ENCODE data around the gene HOXA6. TPM values are rescaled to one million over a fixed set of nuclear protein-coding genes. Genes with fewer than 3 reads are reported as not detected.

The HOXA6 gene
- total and polyA plus RNA-seq, 4 donors: 0.23 TPM; not detected in 3

GRCh38 chr7:27171325-27171636 lies 23.7 kb upstream of the HOXA6 start (continued):
- no peak for TF ChIP-seq ZBTB33 (IDR thresholded peaks at IDR 0.05)
- TF ChIP-seq FOXA2 (IDR thresholded peaks at IDR 0.05): no peak
- TF ChIP-seq TAF1 (conservative IDR thresholded peaks at IDR 0.05): no peak

GRCh38 chr7:27170426-27171324 lies 23.1 kb upstream of the HOXA6 start:
- TF ChIP-seq REST (IDR thresholded peaks at IDR 0.05) (no peak), NR2F2 (IDR thresholded peaks at IDR 0.05) (no peak), GABPA (IDR thresholded peaks at IDR 0.05 in 1 of 2, conservative IDR thresholded peaks at IDR 0.05 in 1 of 2) (no peak)
- Histone ChIP-seq H3K27me3 (ENCODE audit: control insufficient read depth in 4 of 4, insufficient read depth in 4 of 4, low read length in 3 of 4) (peaks cover 14 to 56% (median 32%) of the 10 kb centered on the region in 4 donors), H3K4me1 (ENCODE audit: control insufficient read depth in 4 of 4, insufficient read depth in 4 of 4, low read length in 3 of 4) (peaks cover 9 to 15% (median 15%) of the 10 kb centered on the region in 4 donors), H3K36me3 (ENCODE audit: control insufficient read depth in 4 of 4, insufficient read depth in 3 of 4, low read depth in 1 of 4, low read length in 3 of 4) (no peaks in the 10 kb centered on the region), H3K4me3 (ENCODE audit: low read depth in 1 of 3, low read length in 3 of 3) (no peak overlapping the region), H3K9ac (ENCODE audit: low read depth in 1 of 2, low read length in 2 of 2) (no peak overlapping the region), H3K9me3 (ENCODE audit: control insufficient read depth in 4 of 4, low read length in 3 of 4) (peaks cover 0 to 2% (median under 1%) of the 10 kb centered on the region in 4 donors), H3K27ac (ENCODE audit: low read depth in 1 of 2, low read length in 2 of 2) (no peak overlapping the region)
- 14% methylated on average over 11 of the region's 11 CpGs for WGBS
- no peak for DNase-seq (ENCODE audit: low spot score)

GRCh38 chr7:27169658-27170425 lies 22.3 kb upstream of the HOXA6 start:
- DNase-seq (ENCODE audit: low spot score): no peak
- H3K9me3 ChIP-seq (ENCODE audit: control insufficient read depth in 4 of 4, low read length in 3 of 4): peaks cover 0 to 9% (median under 1%) of the 10 kb centered on the region in 4 donors
- 5% methylated on average over 46 of the region's 46 CpGs for WGBS
- H3K27ac ChIP-seq (ENCODE audit: low read depth in 1 of 2, low read length in 2 of 2): no peak overlapping the region
- H3K36me3 ChIP-seq (ENCODE audit: control insufficient read depth in 4 of 4, insufficient read depth in 3 of 4, low read depth in 1 of 4, low read length in 3 of 4): no peaks in the 10 kb centered on the region
- H3K9ac ChIP-seq (ENCODE audit: low read depth in 1 of 2, low read length in 2 of 2): no peak overlapping the region
- no peak overlapping the region for H3K4me3 ChIP-seq (ENCODE audit: low read depth in 1 of 3, low read length in 3 of 3)
- H3K4me1 ChIP-seq (ENCODE audit: control insufficient read depth in 4 of 4, insufficient read depth in 4 of 4, low read length in 3 of 4): peaks cover 9 to 18% (median 15%) of the 10 kb centered on the region in 4 donors
- peaks cover 15 to 58% (median 28%) of the 10 kb centered on the region in 4 donors for H3K27me3 ChIP-seq (ENCODE audit: control insufficient read depth in 4 of 4, insufficient read depth in 4 of 4, low read length in 3 of 4)
- no peak for TF ChIP-seq EGR1 (IDR thresholded peaks at IDR 0.05; ENCODE audit: low read depth in 2 of 2)
- TF ChIP-seq ZBTB33 (IDR thresholded peaks at IDR 0.05): no peak
- no peak for TF ChIP-seq CTCF (IDR thresholded peaks at IDR 0.05; ENCODE audit: low read depth, low read length, missing input control)
- no peak for TF ChIP-seq FOXA1 (IDR thresholded peaks at IDR 0.05)
- no peak for TF ChIP-seq HNF4A (conservative IDR thresholded peaks at IDR 0.05)
- TF ChIP-seq RXRA (IDR thresholded peaks at IDR 0.05): no peak
- TF ChIP-seq ATF3 (IDR thresholded peaks at IDR 0.05): no peak
- no peak for TF ChIP-seq JUND (IDR thresholded peaks at IDR 0.05)
- no peak for TF ChIP-seq REST (IDR thresholded peaks at IDR 0.05)
- no peak for TF ChIP-seq TAF1 (conservative IDR thresholded peaks at IDR 0.05)
